Cardiac fibroblast (primary cell): ENCODE measurements around the gene STPG2.
A peak's percentile ranks its signal among the peaks of the same experiment; 100 is the strongest.
"Not testable (repeated sequence)": the region's sequence is repeated elsewhere in the genome, so short reads cannot be mapped to it uniquely, and the experiment has no call there.

ENCODE experiments used
- DNase-seq, 2 donors: peaks; one replicate each; pipeline versions ENCODE4 v3.0.0 to v3.0.0-alpha.2; 2010; ENCODE audit warnings: low read depth in 2 of 2
- H3K4me3 ChIP-seq, 2 donors: replicated peaks in 1 of 2; 1 replicate in 1 of 2; 2 replicates in 1 of 2; pipeline ENCODE4 v1.5.1; 2011; ENCODE audit warnings: low read depth in 2 of 2, low read length in 2 of 2, mild to moderate bottlenecking in 2 of 2, moderate library complexity in 1 of 2
- TF ChIP-seq, protein P1 (sequence below): IDR thresholded peaks from one replicate; pipeline ENCODE4 v1.5.1; 2011; ENCODE audit warnings: low read depth, mild to moderate bottlenecking, low read length, inconsistent platforms

STPG2 gene

GRCh38 chr4:97577004-97577403 is 566.3 kb downstream of the STPG2 start:
- DNase-seq = no peak
- TF ChIP-seq, protein P1, sequence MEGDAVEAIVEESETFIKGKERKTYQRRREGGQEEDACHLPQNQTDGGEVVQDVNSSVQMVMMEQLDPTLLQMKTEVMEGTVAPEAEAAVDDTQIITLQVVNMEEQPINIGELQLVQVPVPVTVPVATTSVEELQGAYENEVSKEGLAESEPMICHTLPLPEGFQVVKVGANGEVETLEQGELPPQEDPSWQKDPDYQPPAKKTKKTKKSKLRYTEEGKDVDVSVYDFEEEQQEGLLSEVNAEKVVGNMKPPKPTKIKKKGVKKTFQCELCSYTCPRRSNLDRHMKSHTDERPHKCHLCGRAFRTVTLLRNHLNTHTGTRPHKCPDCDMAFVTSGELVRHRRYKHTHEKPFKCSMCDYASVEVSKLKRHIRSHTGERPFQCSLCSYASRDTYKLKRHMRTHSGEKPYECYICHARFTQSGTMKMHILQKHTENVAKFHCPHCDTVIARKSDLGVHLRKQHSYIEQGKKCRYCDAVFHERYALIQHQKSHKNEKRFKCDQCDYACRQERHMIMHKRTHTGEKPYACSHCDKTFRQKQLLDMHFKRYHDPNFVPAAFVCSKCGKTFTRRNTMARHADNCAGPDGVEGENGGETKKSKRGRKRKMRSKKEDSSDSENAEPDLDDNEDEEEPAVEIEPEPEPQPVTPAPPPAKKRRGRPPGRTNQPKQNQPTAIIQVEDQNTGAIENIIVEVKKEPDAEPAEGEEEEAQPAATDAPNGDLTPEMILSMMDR = no peak
- no peak overlapping the region for H3K4me3 ChIP-seq

GRCh38 chr4:97560009-97560408 is 583.3 kb downstream of the STPG2 start:
- TF ChIP-seq, protein P1 = no peak
- H3K4me3 ChIP-seq = no peak overlapping the region
- no peak for DNase-seq

GRCh38 chr4:97558204-97558778 is 585.0 kb downstream of the STPG2 start:
- TF ChIP-seq, protein P1 = no peak
- no peak overlapping the region for H3K4me3 ChIP-seq
- no peak for DNase-seq

GRCh38 chr4:97550637-97551036 is 592.6 kb downstream of the STPG2 start:
- DNase-seq, H3K4me3 ChIP-seq: not testable (repeated sequence)

- TF ChIP-seq, protein P1 = peak; percentile 11
- peak in 1 of 2 donors; percentile 11 for DNase-seq
- H3K4me3 ChIP-seq = no peak overlapping the region
Measured at GRCh38 chr4:97548943-97549583, 594.2 kb downstream of the STPG2 start.

GRCh38 chr4:97548186-97548585 is 595.1 kb downstream of the STPG2 start:
- TF ChIP-seq, protein P1 = no peak
- no peak for DNase-seq
- no peak overlapping the region for H3K4me3 ChIP-seq

DNA sequence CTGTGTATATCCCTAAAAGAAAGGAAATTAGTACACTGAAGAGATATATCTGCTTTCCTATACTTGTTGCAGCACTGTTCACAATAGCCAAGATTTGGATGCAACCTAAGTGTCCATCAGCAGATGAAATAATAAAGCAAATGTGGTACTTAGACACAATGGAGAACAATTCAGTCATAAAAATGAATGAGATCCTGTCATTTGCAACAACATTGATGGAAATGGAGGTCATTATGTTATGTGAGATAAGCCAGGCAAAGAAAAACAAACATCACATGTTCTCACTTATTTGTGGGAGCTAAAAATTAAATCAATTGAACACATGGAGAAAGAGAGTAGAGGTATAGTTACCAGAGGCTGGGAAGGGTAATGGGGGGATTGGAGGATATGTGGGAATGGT is 611.9 kb downstream of the STPG2 start:
- TF ChIP-seq, protein P1 = no peak
- DNase-seq = no peak

More for the DNA sequence above, 611.9 kb downstream of the STPG2 start:
- H3K4me3 ChIP-seq = no peak overlapping the region
